ENCODE measurements around the gene MAP3K20.
"Not testable (repeated sequence)": the region's sequence is repeated elsewhere in the genome, so short reads cannot be mapped to it uniquely, and the experiment has no call there.

MAP3K20 gene

GRCh38 chr2:173160618-173161017 is 85.0 kb downstream of the MAP3K20 start:
- H3K27ac ChIP-seq (ENCODE audit: low read length), result no peak overlapping the region
- H4K20me1 ChIP-seq (ENCODE audit: insufficient read depth, low read length), result peaks cover 4% of the 10 kb centered on the region; the same call in 1 of the 2 replicates
- no peak overlapping the region for H3K9ac ChIP-seq (ENCODE audit: low read depth, low read length)
- no peak overlapping the region for H3K4me3 ChIP-seq (ENCODE audit: low read depth in 1 of 2, low read length in 2 of 2)
- no peaks in the 10 kb centered on the region for H3K9me3 ChIP-seq (ENCODE audit: insufficient read depth, low read length, severe bottlenecking)
- H3K36me3 ChIP-seq (ENCODE audit: insufficient read depth, low read length), result no peaks in the 10 kb centered on the region
- H3K27me3 ChIP-seq (ENCODE audit: insufficient read depth, low read length, poor library complexity), result no peaks in the 10 kb centered on the region
- no peak for ATAC-seq (ENCODE audit: insufficient read depth, low read depth)
- H3K79me2 ChIP-seq (ENCODE audit: insufficient read depth, low read length), result 0 out of 2 replicates have a peak, but pooled peaks cover 2% of the 10 kb centered on the region
- TF ChIP-seq CTCF (IDR thresholded peaks at IDR 0.05; ENCODE audit: borderline replicate concordance, extremely low read depth, low read length, poor library complexity, severe bottlenecking) (no peak), EZH2 (IDR thresholded peaks at IDR 0.05; ENCODE audit: borderline replicate concordance, low read depth, low read length, severe bottlenecking) (no peak)
- DNase-seq, result no peak
- H3K4me1 ChIP-seq (ENCODE audit: insufficient read depth, low read length), result no peaks in the 10 kb centered on the region
- no peak overlapping the region for H2AFZ ChIP-seq (ENCODE audit: low read depth, low read length)
- H3K4me2 ChIP-seq (ENCODE audit: insufficient read depth, low read length), result no peak overlapping the region

GRCh38 chr2:173161040-173161439 is 85.4 kb downstream of the MAP3K20 start:
- H3K9me3 ChIP-seq (ENCODE audit: insufficient read depth, low read length, severe bottlenecking), result no peaks in the 10 kb centered on the region
- H4K20me1 ChIP-seq (ENCODE audit: insufficient read depth, low read length), result peaks cover 4% of the 10 kb centered on the region; the same call in 1 of the 2 replicates
- H3K36me3 ChIP-seq (ENCODE audit: insufficient read depth, low read length), result no peaks in the 10 kb centered on the region
- TF ChIP-seq EZH2 (IDR thresholded peaks at IDR 0.05; ENCODE audit: borderline replicate concordance, low read depth, low read length, severe bottlenecking) (no peak), CTCF (IDR thresholded peaks at IDR 0.05; ENCODE audit: borderline replicate concordance, extremely low read depth, low read length, poor library complexity, severe bottlenecking) (no peak)
- H3K27me3 ChIP-seq (ENCODE audit: insufficient read depth, low read length, poor library complexity), result no peaks in the 10 kb centered on the region
- H3K4me3 ChIP-seq (ENCODE audit: low read depth in 1 of 2, low read length in 2 of 2), result no peak overlapping the region
- no peak overlapping the region for H3K27ac ChIP-seq (ENCODE audit: low read length)
- no peak overlapping the region for H2AFZ ChIP-seq (ENCODE audit: low read depth, low read length)
- 0 out of 2 replicates have a peak, but pooled peaks cover 2% of the 10 kb centered on the region for H3K79me2 ChIP-seq (ENCODE audit: insufficient read depth, low read length)
- no peaks in the 10 kb centered on the region for H3K4me1 ChIP-seq (ENCODE audit: insufficient read depth, low read length)
- DNase-seq, result no peak
- H3K4me2 ChIP-seq (ENCODE audit: insufficient read depth, low read length), result no peak overlapping the region
- no peak overlapping the region for H3K9ac ChIP-seq (ENCODE audit: low read depth, low read length)
- ATAC-seq (ENCODE audit: insufficient read depth, low read depth), result no peak

GRCh38 chr2:173161507-173161906 is 85.9 kb downstream of the MAP3K20 start:
- Histone ChIP-seq H3K9me3 (ENCODE audit: insufficient read depth, low read length, severe bottlenecking) (no peaks in the 10 kb centered on the region), H4K20me1 (ENCODE audit: insufficient read depth, low read length) (peaks cover 4% of the 10 kb centered on the region; the same call in 1 of the 2 replicates), H3K9ac (ENCODE audit: low read depth, low read length) (no peak overlapping the region), H3K27me3 (ENCODE audit: insufficient read depth, low read length, poor library complexity) (no peaks in the 10 kb centered on the region), H3K27ac (ENCODE audit: low read length) (no peak overlapping the region), H3K79me2 (ENCODE audit: insufficient read depth, low read length) (0 out of 2 replicates have a peak, but pooled peaks cover 2% of the 10 kb centered on the region), H3K4me3 (ENCODE audit: low read depth in 1 of 2, low read length in 2 of 2) (no peak overlapping the region), H3K36me3 (ENCODE audit: insufficient read depth, low read length) (no peaks in the 10 kb centered on the region), H3K4me2 (ENCODE audit: insufficient read depth, low read length) (no peak overlapping the region), H3K4me1 (ENCODE audit: insufficient read depth, low read length) (no peaks in the 10 kb centered on the region), H2AFZ (ENCODE audit: low read depth, low read length) (no peak overlapping the region)
- DNase-seq, result no peak
- no peak for TF ChIP-seq CTCF (IDR thresholded peaks at IDR 0.05; ENCODE audit: borderline replicate concordance, extremely low read depth, low read length, poor library complexity, severe bottlenecking)
- ATAC-seq (ENCODE audit: insufficient read depth, low read depth), result no peak

DNA sequence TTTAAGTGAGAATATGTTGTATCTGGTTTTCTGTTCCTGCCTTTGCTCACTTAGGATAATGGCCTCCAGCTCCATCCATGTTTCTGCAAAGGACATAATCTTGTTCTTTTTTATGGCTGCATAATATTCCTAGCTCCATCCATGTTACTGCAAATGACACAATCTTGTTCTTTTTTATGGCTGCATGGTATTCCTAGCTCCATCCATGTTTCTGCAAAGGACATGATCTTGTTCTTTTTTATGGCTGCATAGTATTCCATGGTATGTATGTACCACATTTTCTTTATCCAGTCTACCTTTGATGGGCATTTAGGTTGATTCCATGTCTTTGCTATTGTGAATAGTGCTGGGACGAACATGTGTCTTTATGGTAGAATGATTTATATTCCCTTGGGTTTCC is 87.7 kb downstream of the MAP3K20 start:
- H3K9ac ChIP-seq (ENCODE audit: low read depth, low read length); H4K20me1 ChIP-seq (ENCODE audit: insufficient read depth, low read length); H3K9me3 ChIP-seq (ENCODE audit: insufficient read depth, low read length, severe bottlenecking); H3K27ac ChIP-seq (ENCODE audit: low read length); ATAC-seq (ENCODE audit: insufficient read depth, low read depth); DNase-seq; H3K27me3 ChIP-seq (ENCODE audit: insufficient read depth, low read length, poor library complexity); H3K4me1 ChIP-seq (ENCODE audit: insufficient read depth, low read length); H3K4me3 ChIP-seq (ENCODE audit: low read depth in 1 of 2, low read length in 2 of 2); H2AFZ ChIP-seq (ENCODE audit: low read depth, low read length); H3K4me2 ChIP-seq (ENCODE audit: insufficient read depth, low read length); H3K36me3 ChIP-seq (ENCODE audit: insufficient read depth, low read length); H3K79me2 ChIP-seq (ENCODE audit: insufficient read depth, low read length): not testable (repeated sequence)

Measured in DND-41 (cell line).